DOHH2 (cell line): ENCODE measurements around the gene STAG2.
"Not testable (repeated sequence)": the region's sequence is repeated elsewhere in the genome, so short reads cannot be mapped to it uniquely, and the experiment has no call there.

Experiments used
- H3F3A ChIP-seq: fragments of 200-600 bp; sonication (generic), shearing (Covaris generic); 2 replicates; pipeline ENCODE4 v1.6.0; 2016; ENCODE audit warnings: antibody characterized with exemption, mild to moderate bottlenecking; ENCODE audit not compliant: control insufficient read depth, insufficient read depth
- H3K27ac ChIP-seq: fragments of 200-600 bp; sonication (generic); 2 replicates; pipeline ENCODE4 v1.5.1; 2014; ENCODE audit warnings: low read depth, mild to moderate bottlenecking, low read length, moderate library complexity
- H3K27me3 ChIP-seq: fragments of 200-600 bp; sonication (generic); 2 replicates; pipeline ENCODE4 v1.6.1; 2014; ENCODE audit warnings: mild to moderate bottlenecking, low read length, mixed read lengths; ENCODE audit not compliant: control insufficient read depth
- H3K36me3 ChIP-seq: fragments of 200-600 bp; sonication (generic); 2 replicates; pipeline ENCODE4 v1.6.1; 2014; ENCODE audit warnings: mild to moderate bottlenecking, low read length, moderate library complexity, mixed read lengths; ENCODE audit not compliant: control insufficient read depth
- H3K4me1 ChIP-seq: fragments of 200-600 bp; sonication (generic); 2 replicates; pipeline ENCODE4 v1.6.1; 2014; ENCODE audit warnings: mild to moderate bottlenecking, low read length, mixed read lengths; ENCODE audit not compliant: control insufficient read depth
- H3K4me2 ChIP-seq: fragments of 200-600 bp; sonication (generic); 2 replicates; pipeline ENCODE4 v1.6.0; 2014; ENCODE audit warnings: mild to moderate bottlenecking, low read length, moderate library complexity
- H3K4me3 ChIP-seq: fragments of 200-600 bp; sonication (generic); 2 replicates; pipeline ENCODE4 v1.5.1; 2014; ENCODE audit warnings: mild to moderate bottlenecking, low read length, mixed read lengths
- H3K79me2 ChIP-seq: fragments of 200-600 bp; sonication (generic); 2 replicates; pipeline ENCODE4 v1.6.1; 2014; ENCODE audit warnings: mild to moderate bottlenecking, low read length, mixed read lengths; ENCODE audit not compliant: control insufficient read depth
- H3K9me2 ChIP-seq: fragments of 200-600 bp; sonication (generic); replicated peaks from 2 replicates; pipeline ENCODE4 v1.6.1; 2014; ENCODE audit warnings: mild to moderate bottlenecking, low read length, mixed read lengths; ENCODE audit not compliant: control insufficient read depth
- H3K9me3 ChIP-seq: fragments of 200-600 bp; sonication (generic); 2 replicates; pipeline ENCODE4 v1.6.1; 2014; ENCODE audit warnings: antibody characterized with exemption, low read length, mixed read lengths; ENCODE audit not compliant: control insufficient read depth, insufficient read depth
- H4K20me1 ChIP-seq: fragments of 200-600 bp; sonication (generic); 2 replicates; pipeline ENCODE4 v1.6.0; 2014; ENCODE audit warnings: low read depth, mild to moderate bottlenecking, antibody characterized with exemption, low read length, moderate library complexity; ENCODE audit not compliant: control insufficient read depth, insufficient read depth
- EZH2phosphoT487 ChIP-seq: fragments of 200-600 bp; sonication (generic); IDR thresholded peaks from 2 replicates; pipeline ENCODE4 v1.6.1; 2017; ENCODE audit warnings: borderline replicate concordance, mild to moderate bottlenecking, antibody characterized with exemption, low read length, moderate library complexity, mixed read lengths
- TF ChIP-seq, protein P1 (sequence below): fragments of 200-600 bp; sonication (generic); IDR thresholded peaks from one replicate; pipeline ENCODE4 v1.5.1; 2014; ENCODE audit warnings: antibody characterized with exemption, mild to moderate bottlenecking, low read depth, low read length; ENCODE audit not compliant: poor library complexity, severe bottlenecking

STAG2 gene

DNA sequence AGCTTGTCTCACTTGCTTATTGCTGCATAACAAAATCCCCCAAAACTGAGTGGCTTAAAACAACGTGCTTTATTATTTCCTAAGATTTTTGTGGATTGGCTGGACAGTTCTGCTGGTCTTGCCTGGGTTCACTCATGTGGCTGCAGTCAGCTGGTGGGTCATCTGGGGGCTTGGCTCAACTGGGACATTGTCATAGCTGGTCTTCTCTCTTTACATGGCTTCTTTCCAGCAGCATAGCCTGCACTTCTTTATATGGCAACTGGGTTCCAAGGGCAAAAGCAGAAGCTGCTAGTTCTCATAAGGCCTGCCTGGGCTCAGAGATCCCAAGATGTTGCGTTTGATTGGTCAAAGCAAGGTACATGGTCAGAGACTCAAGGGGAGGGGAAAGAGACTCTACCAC, 33.7 kb upstream of the STAG2 start:
- Histone ChIP-seq H3K36me3 (no peaks in the 10 kb centered on the region), H3K27ac (no peak overlapping the region), H4K20me1 (no peaks in the 10 kb centered on the region), H3K9me3 (no peaks in the 10 kb centered on the region), H3K4me3 (no peak overlapping the region), H3K4me1 (no peaks in the 10 kb centered on the region), H3F3A (no peaks in the 10 kb centered on the region), H3K79me2 (no peaks in the 10 kb centered on the region), H3K27me3 (no peaks in the 10 kb centered on the region), H3K4me2 (no peak overlapping the region), H3K9me2 (no peaks in the 10 kb centered on the region)
- TF ChIP-seq, protein P1, sequence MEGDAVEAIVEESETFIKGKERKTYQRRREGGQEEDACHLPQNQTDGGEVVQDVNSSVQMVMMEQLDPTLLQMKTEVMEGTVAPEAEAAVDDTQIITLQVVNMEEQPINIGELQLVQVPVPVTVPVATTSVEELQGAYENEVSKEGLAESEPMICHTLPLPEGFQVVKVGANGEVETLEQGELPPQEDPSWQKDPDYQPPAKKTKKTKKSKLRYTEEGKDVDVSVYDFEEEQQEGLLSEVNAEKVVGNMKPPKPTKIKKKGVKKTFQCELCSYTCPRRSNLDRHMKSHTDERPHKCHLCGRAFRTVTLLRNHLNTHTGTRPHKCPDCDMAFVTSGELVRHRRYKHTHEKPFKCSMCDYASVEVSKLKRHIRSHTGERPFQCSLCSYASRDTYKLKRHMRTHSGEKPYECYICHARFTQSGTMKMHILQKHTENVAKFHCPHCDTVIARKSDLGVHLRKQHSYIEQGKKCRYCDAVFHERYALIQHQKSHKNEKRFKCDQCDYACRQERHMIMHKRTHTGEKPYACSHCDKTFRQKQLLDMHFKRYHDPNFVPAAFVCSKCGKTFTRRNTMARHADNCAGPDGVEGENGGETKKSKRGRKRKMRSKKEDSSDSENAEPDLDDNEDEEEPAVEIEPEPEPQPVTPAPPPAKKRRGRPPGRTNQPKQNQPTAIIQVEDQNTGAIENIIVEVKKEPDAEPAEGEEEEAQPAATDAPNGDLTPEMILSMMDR = no peak
- no peak for TF ChIP-seq EZH2phosphoT487

DNA sequence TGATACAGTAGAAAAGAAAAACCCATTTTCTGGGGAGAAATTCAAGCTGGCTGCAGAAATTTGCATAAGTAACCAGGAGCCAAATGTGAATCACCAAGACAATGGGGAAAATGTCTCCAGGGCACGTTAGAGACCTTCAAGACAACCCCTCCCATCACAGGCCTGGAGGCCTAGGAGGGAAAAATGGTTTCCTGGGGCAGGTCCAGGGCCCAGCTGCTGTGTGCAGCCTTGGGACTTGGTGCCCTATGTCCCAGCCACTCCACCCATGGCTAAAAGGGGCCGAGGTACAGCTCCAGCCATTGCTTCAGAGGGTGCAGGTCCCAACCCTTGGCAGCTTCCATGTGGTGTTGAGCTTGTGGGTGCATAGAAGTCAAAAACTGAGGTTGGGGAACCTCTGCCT, 29.5 kb upstream of the STAG2 start:
- H3K27me3 ChIP-seq, H4K20me1 ChIP-seq, H3K27ac ChIP-seq, H3K4me2 ChIP-seq, H3K36me3 ChIP-seq, H3K4me1 ChIP-seq, H3K79me2 ChIP-seq, H3K4me3 ChIP-seq, H3F3A ChIP-seq, H3K9me3 ChIP-seq, H3K9me2 ChIP-seq: not testable (repeated sequence)

DNA sequence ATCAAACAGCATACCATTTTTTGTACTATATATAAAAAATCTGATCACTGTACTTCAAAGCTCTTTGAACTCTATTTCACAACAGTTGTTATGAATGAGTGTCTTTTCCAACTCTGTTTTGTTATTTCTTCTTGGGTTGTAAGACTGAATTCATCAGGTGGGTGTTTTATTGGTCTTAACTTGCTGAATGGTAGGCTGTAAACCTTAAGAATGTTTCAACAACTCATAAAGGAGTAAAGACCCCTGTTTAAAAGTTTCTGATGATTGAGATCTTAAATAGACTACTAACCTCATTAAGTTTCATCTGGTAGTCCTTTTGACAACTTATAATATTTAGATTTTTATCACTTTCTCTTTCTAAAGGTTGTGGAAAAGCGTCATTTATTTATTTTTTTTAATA, 18.4 kb upstream of the STAG2 start:
- Histone ChIP-seq H3K79me2 (no peaks in the 10 kb centered on the region), H3F3A (no peaks in the 10 kb centered on the region), H3K9me3 (no peaks in the 10 kb centered on the region), H3K27me3 (no peaks in the 10 kb centered on the region), H3K4me1 (no peaks in the 10 kb centered on the region), H3K36me3 (no peaks in the 10 kb centered on the region), H3K9me2 (no peaks in the 10 kb centered on the region), H3K4me3 (no peak overlapping the region), H4K20me1 (no peaks in the 10 kb centered on the region), H3K4me2 (no peak overlapping the region), H3K27ac (no peak overlapping the region)
- no peak for TF ChIP-seq EZH2phosphoT487
- TF ChIP-seq, protein P1 = no peak

DNA sequence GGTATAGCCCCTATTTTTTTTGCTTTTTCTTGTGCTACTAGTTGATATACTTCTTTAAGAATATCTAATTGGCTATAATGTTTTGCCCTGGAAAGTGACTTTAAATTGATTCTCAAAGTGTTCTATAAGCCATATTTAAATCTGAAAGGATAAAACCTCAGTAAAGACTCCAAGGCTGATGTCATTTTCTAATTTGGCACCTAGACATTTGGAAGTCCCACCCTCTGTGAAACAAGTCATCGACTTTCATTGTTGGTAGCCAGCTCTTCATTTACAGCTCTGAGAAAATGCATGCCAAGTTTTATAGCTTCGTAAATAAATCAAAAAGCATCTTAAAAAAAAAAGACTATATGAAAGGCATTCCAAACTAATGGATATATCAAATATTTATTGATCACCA, 18.0 kb upstream of the STAG2 start:
- Histone ChIP-seq H3K4me1 (no peaks in the 10 kb centered on the region), H3K4me3 (no peak overlapping the region), H3K4me2 (no peak overlapping the region), H3K9me3 (no peaks in the 10 kb centered on the region), H3K36me3 (no peaks in the 10 kb centered on the region), H3K27ac (no peak overlapping the region), H3K27me3 (no peaks in the 10 kb centered on the region), H3F3A (no peaks in the 10 kb centered on the region), H4K20me1 (no peaks in the 10 kb centered on the region), H3K79me2 (no peaks in the 10 kb centered on the region), H3K9me2 (no peaks in the 10 kb centered on the region)
- TF ChIP-seq EZH2phosphoT487 = no peak
- TF ChIP-seq, protein P1 = no peak
